Esophagus (tissue), 2 donors: Measurements from ENCODE around the gene BTBD6. TPM values are rescaled to one million over a fixed set of nuclear protein-coding genes. Genes with fewer than 3 reads are reported as not detected.

Source experiments
- H3K27ac ChIP-seq, 2 donors: one replicate each; pipeline ENCODE4 v1.5.1; 2013; ENCODE audit warnings: low read depth in 2 of 2, mild to moderate bottlenecking in 2 of 2, inconsistent platforms in 1 of 2, low read length in 1 of 2, moderate library complexity in 1 of 2
- H3K27me3 ChIP-seq, 2 donors: one replicate each; pipeline ENCODE4 v1.6.1; 2013; ENCODE audit warnings: low read length in 2 of 2, control low read depth in 1 of 2, mild to moderate bottlenecking in 1 of 2; ENCODE audit not compliant: insufficient read depth in 2 of 2, control insufficient read depth in 1 of 2
- H3K36me3 ChIP-seq, 2 donors: one replicate each; pipeline ENCODE4 v1.6.1; 2013; ENCODE audit warnings: low read length in 1 of 2; ENCODE audit not compliant: control insufficient read depth in 2 of 2, insufficient read depth in 2 of 2
- H3K4me1 ChIP-seq, 2 donors: one replicate each; pipeline ENCODE4 v1.6.1; 2013; ENCODE audit warnings: low read length in 1 of 2; ENCODE audit not compliant: control insufficient read depth in 2 of 2, insufficient read depth in 2 of 2
- H3K4me3 ChIP-seq, 2 donors: one replicate each; pipeline ENCODE4 v1.5.1; 2013; ENCODE audit warnings: low read length in 2 of 2, mild to moderate bottlenecking in 2 of 2, low read depth in 1 of 2, moderate library complexity in 1 of 2
- H3K9me3 ChIP-seq, 2 donors: one replicate each; pipeline ENCODE4 v1.6.1; 2013; ENCODE audit warnings: mild to moderate bottlenecking in 2 of 2, low read depth in 1 of 2, low read length in 1 of 2, moderate library complexity in 1 of 2; ENCODE audit not compliant: control insufficient read depth in 2 of 2, insufficient read depth in 1 of 2
- WGBS, 2 donors: extraction: QIAGEN DNeasy Blood & Tissue Kit; methylation state at CpG; one replicate each; pipeline ENCODE4 v1.1.7; 2013; 5-methylcytosine and 5-hydroxymethylcytosine counted together
- polyA plus RNA-seq, 2 donors: library from polyadenylated mRNA; stranded (reverse); fragments of 200-250 nt; gene quantifications; one replicate each; pipeline ENCODE4 v1.2.3, GENCODE V29; 2013
- donor health status: healthy with polysubstance abuse.
- donor health status: Bipolar disorder and iron deficiency.

Gene BTBD6
- polyA plus RNA-seq, 2 donors = 47.5 to 49.8 TPM

GRCh38 chr14:105224845-105225570 is 23.3 kb upstream of the BTBD6 start:
- Histone ChIP-seq H3K27me3 (no peaks in the 10 kb centered on the region), H3K36me3 (peaks cover 5 to 30% of the 10 kb centered on the region in 2 donors), H3K4me1 (peaks cover 3 to 4% of the 10 kb centered on the region in 2 donors), H3K9me3 (no peaks in the 10 kb centered on the region), H3K4me3 (no peak overlapping the region), H3K27ac (peak overlapping the region in 1 of 2 donors; percentile 53)
- WGBS, 2 donors = 70 to 74% methylated on average over 11 of the region's 11 CpGs

- 96 to 97% methylated on average over 10 of the region's 10 CpGs for WGBS, 2 donors
- Histone ChIP-seq H3K27me3 (no peaks in the 10 kb centered on the region), H3K4me3 (no peak overlapping the region), H3K9me3 (no peaks in the 10 kb centered on the region), H3K4me1 (peaks cover 3 to 4% of the 10 kb centered on the region in 2 donors), H3K27ac (no peak overlapping the region), H3K36me3 (peaks cover 5 to 18% of the 10 kb centered on the region in 2 donors)
Measured at GRCh38 chr14:105226198-105226597, 22.1 kb upstream of the BTBD6 start.

- H3K4me1 ChIP-seq = peaks cover 3 to 4% of the 10 kb centered on the region in 2 donors
- 96 to 97% methylated on average over 14 of the region's 14 CpGs for WGBS, 2 donors
- no peak overlapping the region for H3K4me3 ChIP-seq
- H3K27ac ChIP-seq = no peak overlapping the region
- H3K9me3 ChIP-seq = no peaks in the 10 kb centered on the region
- no peaks in the 10 kb centered on the region for H3K27me3 ChIP-seq
- peaks cover 5 to 13% of the 10 kb centered on the region in 2 donors for H3K36me3 ChIP-seq
Measured at GRCh38 chr14:105227346-105227745, 21.0 kb upstream of the BTBD6 start.

- H3K9me3 ChIP-seq = no peaks in the 10 kb centered on the region
- H3K4me1 ChIP-seq = peaks cover 3 to 4% of the 10 kb centered on the region in 2 donors
- no peak overlapping the region for H3K27ac ChIP-seq
- H3K36me3 ChIP-seq = peaks cover 5 to 13% of the 10 kb centered on the region in 2 donors
- H3K27me3 ChIP-seq = no peaks in the 10 kb centered on the region
- no peak overlapping the region for H3K4me3 ChIP-seq
- 80 to 83% methylated on average over 16 to 17 of the region's 17 CpGs for WGBS, 2 donors
Measured at GRCh38 chr14:105228562-105228961, 19.8 kb upstream of the BTBD6 start.

GRCh38 chr14:105229099-105229655 is 19.2 kb upstream of the BTBD6 start:
- Histone ChIP-seq H3K4me3 (no peak overlapping the region), H3K36me3 (peaks cover 5 to 13% of the 10 kb centered on the region in 2 donors), H3K27me3 (no peaks in the 10 kb centered on the region), H3K9me3 (no peaks in the 10 kb centered on the region), H3K4me1 (peaks cover 3 to 4% of the 10 kb centered on the region in 2 donors), H3K27ac (no peak overlapping the region)
- 90 to 92% methylated on average over 18 of the region's 18 CpGs for WGBS, 2 donors

GRCh38 chr14:105240811-105241576 is 7.3 kb upstream of the BTBD6 start:
- Histone ChIP-seq H3K4me3 (no peak overlapping the region), H3K4me1 (no peaks in the 10 kb centered on the region), H3K27me3 (no peaks in the 10 kb centered on the region), H3K9me3 (no peaks in the 10 kb centered on the region), H3K27ac (no peak overlapping the region), H3K36me3 (peaks cover 0 to 11% of the 10 kb centered on the region in 2 donors)
- 93 to 96% methylated on average over 27 of the region's 31 CpGs for WGBS, 2 donors

- H3K4me1 ChIP-seq = no peaks in the 10 kb centered on the region
- 87 to 97% methylated on average over 19 of the region's 19 CpGs for WGBS, 2 donors
- H3K9me3 ChIP-seq = no peaks in the 10 kb centered on the region
- H3K27me3 ChIP-seq = no peaks in the 10 kb centered on the region
- peaks cover 0 to 11% of the 10 kb centered on the region in 2 donors for H3K36me3 ChIP-seq
- H3K4me3 ChIP-seq = no peak overlapping the region
- H3K27ac ChIP-seq = no peak overlapping the region
Measured at GRCh38 chr14:105241641-105242040, 6.7 kb upstream of the BTBD6 start.

GRCh38 chr14:105244334-105244733 is 4.0 kb upstream of the BTBD6 start:
- H3K27ac ChIP-seq = no peak overlapping the region
- WGBS, 2 donors = 77 to 94% methylated on average over 10 of the region's 10 CpGs

GRCh38 chr14:105247026-105247425 is 1.3 kb upstream of the BTBD6 start:
- H3K27me3 ChIP-seq = no peaks in the 10 kb centered on the region
- no peak overlapping the region for H3K27ac ChIP-seq
- WGBS, 2 donors = 93 to 94% methylated on average over 16 of the region's 16 CpGs
- H3K9me3 ChIP-seq = no peaks in the 10 kb centered on the region
- no peak overlapping the region for H3K4me3 ChIP-seq
- H3K4me1 ChIP-seq = peaks cover 11% of the 10 kb centered on the region in 2 donors
- H3K36me3 ChIP-seq = peaks cover 8 to 23% of the 10 kb centered on the region in 2 donors

More at GRCh38 chr14:105244334-105244733, 4.0 kb upstream of the BTBD6 start:
- H3K4me1 ChIP-seq = peaks cover 6 to 8% of the 10 kb centered on the region in 2 donors
- no peaks in the 10 kb centered on the region for H3K27me3 ChIP-seq
- no peaks in the 10 kb centered on the region for H3K9me3 ChIP-seq
- no peak overlapping the region for H3K4me3 ChIP-seq
- H3K36me3 ChIP-seq = peaks cover 0 to 11% of the 10 kb centered on the region in 2 donors
